NCI-H2171 (cell line): ENCODE data around the gene RGMA.

Experiments
- DNase-seq: peaks from one replicate; lab custom pipeline; 2025; lab: John Stamatoyannopoulos, UW

Gene RGMA

DNA sequence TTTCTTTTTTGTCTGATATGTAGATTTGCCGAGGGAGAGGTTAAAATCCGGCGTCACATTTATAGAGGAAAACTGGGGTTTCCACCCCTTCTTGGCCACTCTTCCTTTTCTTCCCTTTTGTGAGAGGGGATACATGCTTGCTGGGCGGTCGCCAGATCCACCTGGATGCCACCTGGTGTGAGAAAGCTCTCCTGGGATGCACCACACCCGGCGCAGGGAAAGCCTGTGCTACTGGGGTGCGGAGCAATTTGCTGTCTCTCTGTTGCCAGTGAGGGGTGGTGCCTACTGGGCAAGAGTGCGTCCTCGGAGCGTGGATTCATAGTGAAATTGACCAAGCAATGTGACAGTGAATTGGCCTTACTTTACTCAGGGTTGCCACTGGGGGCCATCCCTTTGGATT lies 2.5 kb upstream of the RGMA start:
- DNase-seq = no peak

DNA sequence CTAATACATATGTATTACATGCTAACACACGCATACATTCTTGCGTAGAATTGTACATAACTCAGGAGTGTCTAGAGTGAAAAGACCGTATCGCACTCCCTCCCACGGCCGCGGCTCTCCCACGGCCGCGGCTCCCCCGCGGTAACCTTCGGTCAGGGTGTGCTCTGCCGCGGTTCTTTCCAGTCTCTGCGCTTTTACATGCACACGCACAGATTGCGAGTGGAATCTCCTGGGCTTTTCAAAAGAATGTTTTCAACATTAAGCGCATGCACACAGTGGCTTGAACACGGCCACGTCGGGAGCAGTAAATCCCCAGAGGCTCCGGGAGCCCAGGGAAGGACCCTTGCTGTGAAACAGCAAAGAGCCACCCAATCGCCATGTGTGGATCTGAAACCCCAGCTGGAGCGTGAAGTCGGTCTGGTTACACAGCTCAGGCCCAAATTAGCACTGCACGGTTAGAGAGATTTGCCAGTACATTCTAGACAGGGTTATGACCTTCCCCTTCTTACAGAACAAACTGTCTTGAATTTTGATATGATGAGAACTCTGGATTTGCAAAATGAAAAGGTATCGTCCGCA lies 805 bp upstream of the RGMA start:
- DNase-seq = no peak

- DNase-seq = peak; percentile 38
Observed at GRCh38 chr15:93088200-93088980, 621 bp downstream of the RGMA start.

DNA sequence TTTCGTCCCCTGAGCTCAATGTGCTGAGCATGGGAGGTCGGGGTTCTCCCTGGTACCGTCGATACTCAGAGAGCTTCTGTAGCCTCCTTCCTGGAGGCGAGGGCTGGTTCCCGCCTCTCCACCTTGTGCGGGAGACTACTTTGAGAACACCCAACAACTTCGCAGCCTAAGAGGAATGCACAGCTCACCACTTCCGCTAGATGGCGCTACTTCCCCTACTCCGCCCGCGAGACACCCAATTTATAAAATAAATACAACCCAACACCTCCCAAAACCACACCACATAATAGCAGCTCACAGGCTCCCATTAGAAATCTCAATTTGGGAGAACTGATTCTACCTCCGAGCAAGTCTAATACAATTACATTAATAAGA lies 1.2 kb downstream of the RGMA start:
- DNase-seq = peak; percentile 52

DNA sequence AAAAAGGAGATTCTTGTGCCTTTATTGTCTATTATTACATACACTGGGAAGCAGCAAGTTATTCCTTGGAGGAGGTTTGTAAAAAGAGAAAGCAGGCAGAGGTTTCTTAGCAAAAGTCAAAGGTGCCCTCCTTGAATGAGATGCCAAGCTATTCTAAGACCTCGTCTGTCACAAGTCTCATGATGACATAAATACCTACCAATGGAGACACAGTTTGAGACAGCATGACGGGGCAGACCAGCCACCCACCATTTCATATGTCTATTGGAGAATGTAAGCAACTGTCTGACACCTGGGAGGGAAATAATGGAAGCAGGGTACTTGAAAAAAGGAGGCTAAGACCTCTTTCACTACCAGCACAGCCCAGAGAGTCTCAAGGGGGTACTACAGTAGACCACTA lies 2.2 kb downstream of the RGMA start:
- DNase-seq = no peak

GRCh38 chr15:93085692-93086091 lies 3.3 kb downstream of the RGMA start:
- DNase-seq = no peak

GRCh38 chr15:93082861-93083260 lies 6.2 kb downstream of the RGMA start:
- no peak for DNase-seq

- no peak for DNase-seq
Observed at GRCh38 chr15:93081399-93081798, 7.6 kb downstream of the RGMA start.

DNA sequence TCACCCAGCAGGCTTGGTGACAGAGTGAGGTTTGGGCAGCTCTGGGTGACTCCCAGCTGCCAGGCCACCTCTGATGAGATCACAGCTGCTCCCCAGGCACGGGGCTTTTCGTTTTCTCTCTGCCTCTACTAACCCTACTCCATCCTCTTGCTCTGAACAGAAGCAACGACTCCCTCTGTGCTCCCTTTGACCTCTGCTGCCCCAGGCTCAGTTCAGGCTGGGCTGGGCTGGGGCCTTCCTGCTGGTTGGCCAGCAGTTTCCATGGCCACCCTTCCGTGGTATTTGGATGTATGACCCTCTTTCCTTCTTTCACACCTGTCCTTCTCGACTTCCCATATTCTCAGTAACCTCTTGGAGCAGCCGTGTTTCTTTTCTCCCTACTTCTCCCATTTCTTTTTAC lies 8.6 kb downstream of the RGMA start:
- no peak for DNase-seq

DNA sequence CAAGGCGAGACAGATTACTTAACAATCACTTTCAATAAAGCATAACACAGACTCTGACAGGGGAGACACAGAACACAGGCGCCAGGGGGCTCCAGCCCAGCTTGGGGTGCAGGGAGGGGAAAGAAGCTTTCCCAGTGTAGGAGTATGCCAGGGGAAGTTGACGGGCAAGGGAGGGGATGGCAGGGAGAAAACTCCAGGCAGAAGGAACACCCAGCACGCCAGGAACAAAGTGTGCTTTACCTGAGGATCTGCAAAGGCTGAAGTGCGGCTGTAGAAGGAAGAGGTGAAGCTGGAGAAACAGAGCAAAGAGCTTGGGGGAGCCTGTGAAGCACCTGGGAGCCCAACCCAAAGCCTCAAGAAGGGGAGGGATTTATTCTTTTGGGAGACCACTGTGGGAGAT lies 12.1 kb downstream of the RGMA start:
- DNase-seq = no peak

GRCh38 chr15:93076217-93076616 lies 12.8 kb downstream of the RGMA start:
- DNase-seq = no peak

GRCh38 chr15:93074599-93074998 lies 14.4 kb downstream of the RGMA start:
- DNase-seq = no peak

DNA sequence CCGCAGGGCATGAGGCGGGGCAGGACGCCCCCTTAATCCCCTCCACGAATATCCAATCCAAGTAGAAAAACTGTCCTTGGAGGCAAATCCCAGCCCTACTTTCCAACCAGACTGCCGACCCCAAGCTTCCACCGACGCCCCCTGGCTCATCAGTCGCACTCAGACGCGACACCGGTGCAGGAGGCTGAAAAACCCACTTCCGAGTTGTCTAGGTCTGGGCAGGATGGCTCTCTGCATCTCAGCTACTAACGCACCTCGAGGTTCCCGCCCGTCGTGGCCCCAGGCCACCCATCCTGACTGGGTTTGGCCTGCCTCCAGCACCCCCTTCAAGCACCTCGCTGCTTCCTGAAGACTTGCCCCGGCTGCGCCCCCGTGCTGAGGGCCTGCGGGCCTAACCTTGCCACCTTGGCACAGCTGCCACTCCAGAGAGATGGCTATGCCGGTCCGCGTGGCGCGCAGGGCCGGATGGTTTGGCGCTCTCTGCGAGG lies 15.5 kb downstream of the RGMA start:
- no peak for DNase-seq

DNA sequence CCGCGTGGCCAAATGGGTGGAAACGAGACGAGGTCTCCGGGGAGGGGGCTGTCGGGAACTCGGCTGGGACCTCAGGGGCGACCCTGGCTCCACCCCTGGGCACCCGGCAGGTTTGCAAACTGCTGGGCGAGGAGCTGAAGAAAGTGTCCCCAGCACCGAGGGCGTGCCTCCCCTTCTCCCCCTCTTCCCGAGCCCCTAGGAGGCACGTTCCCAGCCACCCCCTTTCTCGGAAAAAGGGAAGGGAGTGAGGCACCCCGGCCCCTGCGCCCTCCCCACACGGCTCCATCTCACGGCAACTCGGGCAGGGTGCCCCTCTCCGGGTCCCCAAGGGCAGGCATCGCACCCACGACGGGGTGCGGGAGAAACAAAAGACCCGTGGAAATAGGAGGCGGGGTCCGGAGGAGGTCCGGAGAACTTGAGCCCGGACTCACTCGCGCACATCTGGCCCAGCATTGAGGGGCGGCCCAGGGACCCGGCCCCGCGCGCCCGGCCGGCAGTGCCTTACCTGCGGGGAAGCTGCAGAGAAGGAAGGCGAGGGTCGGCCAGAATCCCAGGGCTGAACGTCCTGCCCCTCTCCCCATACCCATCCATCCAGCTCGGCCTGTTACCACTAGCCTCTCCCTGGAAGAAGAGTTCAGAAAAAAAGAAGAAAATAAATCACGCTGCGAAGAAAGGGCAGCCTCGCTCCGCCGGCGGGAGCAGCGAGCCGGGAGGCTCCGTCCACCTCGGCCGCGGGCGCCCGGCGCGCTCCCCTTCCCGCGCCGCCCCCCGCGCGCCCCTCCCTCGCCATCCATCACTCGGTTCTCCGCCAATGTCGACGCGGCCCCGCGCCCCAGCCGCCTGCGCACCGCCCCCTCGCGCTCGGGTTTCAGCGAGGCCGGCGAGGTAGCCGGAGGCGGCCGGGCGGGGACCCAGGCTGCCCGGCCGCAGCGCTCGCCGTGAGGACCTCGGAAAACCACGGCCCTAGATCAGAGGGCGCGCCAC lies 16.3 kb downstream of the RGMA start:
- DNase-seq = peak; percentile 63

GRCh38 chr15:93072011-93072410 lies 17.0 kb downstream of the RGMA start:
- DNase-seq = no peak

GRCh38 chr15:93071469-93071936 lies 17.5 kb downstream of the RGMA start:
- DNase-seq = no peak

DNA sequence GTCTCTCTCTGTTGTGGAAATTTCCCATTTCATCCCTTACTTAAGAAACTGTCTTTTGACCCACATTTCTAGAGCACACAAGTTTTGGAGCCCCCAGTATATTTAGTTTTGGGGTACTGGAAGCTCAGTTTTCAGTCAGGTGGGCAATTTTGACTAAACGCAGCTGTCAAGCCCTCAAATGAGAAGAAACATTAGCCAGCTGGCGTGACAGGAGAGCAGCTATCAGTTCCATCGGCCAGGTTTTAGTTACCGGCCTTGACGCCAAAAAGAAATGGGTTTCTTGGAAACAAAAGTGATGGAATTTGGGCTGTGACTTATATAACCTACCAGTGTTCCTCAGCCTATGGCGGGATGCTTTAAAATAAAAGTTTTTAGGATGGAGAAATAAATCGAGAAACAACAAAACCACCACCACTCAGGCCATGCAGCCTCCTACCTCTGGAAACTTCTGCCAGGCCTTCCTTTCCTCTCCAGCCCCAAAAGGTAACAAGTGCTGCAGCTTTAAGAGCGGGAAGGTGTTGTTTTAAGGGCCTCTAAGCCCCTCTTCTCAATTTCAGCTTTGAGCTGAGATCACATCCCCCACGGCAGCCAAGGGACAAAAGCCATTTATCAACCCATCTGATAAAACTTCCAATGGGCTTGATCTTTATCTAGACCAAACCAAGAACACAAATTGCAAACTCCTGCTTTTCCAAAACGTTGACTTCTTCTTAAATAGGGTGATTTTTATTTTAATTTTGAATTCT lies 18.3 kb downstream of the RGMA start:
- DNase-seq = no peak

GRCh38 chr15:93070132-93070531 lies 18.9 kb downstream of the RGMA start:
- DNase-seq = no peak

DNA sequence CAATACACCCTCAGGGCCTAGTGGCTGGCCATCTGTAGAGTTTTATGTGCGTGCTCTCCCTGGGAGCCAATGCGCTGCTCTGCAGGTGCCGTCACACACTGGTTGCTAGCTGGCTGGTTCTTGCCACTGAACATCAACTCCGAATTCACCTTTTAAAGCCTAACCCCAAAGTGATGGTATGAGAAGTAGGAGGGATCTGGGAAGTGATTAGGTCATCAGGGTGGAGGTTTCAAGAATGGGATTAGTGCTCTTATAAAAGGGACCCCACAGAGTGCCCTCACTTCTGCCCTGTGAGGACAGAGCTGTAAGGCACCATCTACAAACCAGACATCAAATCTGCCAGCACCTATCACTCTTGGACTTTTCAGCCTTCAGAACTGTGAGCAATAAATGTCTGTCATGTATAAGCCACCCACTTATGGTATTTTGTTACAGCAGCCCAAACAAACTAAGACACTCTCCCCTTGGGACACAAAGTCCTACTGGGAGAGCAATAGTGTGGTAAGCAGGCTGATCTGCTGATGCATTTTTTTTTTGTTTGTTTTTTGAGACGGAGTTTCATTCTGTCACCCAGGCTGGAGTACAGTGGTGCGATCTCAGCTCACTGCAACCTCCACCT lies 20.3 kb downstream of the RGMA start:
- no peak for DNase-seq

- DNase-seq = no peak
Observed at GRCh38 chr15:93067649-93068085, 21.3 kb downstream of the RGMA start.
